Smooth muscle cell (in vitro differentiated cells): Measurements from ENCODE around the gene RAPSN. TPM values are rescaled to one million over a fixed set of nuclear protein-coding genes. Genes with fewer than 3 reads are reported as not detected.

Source experiments
- DNase-seq: peaks from one replicate; lab custom pipeline; 2025; ENCODE audit not compliant: unreplicated experiment; lab: John Stamatoyannopoulos, UW
- H2AFZ ChIP-seq: fragments of 200-600 bp; sonication (generic); 2 replicates; pipeline ENCODE4 v1.6.0; 2016; ENCODE audit warnings: antibody characterized with exemption, low read depth, mild to moderate bottlenecking
- H3F3A ChIP-seq: fragments of 200-600 bp; sonication (generic); 2 replicates; pipeline ENCODE4 v1.6.0; 2017; ENCODE audit warnings: antibody characterized with exemption, low read depth
- H3K27ac ChIP-seq: fragments of 200-600 bp; sonication (generic); 2 replicates; pipeline ENCODE4 v1.5.1; 2016; ENCODE audit warnings: low read depth, mild to moderate bottlenecking
- H3K27me3 ChIP-seq: fragments of 200-600 bp; sonication (generic); 2 replicates; pipeline ENCODE4 v1.6.1; 2016; ENCODE audit warnings: low read depth, mild to moderate bottlenecking
- H3K36me3 ChIP-seq: fragments of 200-600 bp; sonication (generic); 2 replicates; pipeline ENCODE4 v1.5.1; 2016; ENCODE audit warnings: low read depth
- H3K4me1 ChIP-seq: fragments of 200-600 bp; sonication (generic); 2 replicates; pipeline ENCODE4 v1.5.1; 2016; ENCODE audit warnings: low read depth
- H3K4me2 ChIP-seq: fragments of 200-600 bp; sonication (generic); 2 replicates; pipeline ENCODE4 v1.6.0; 2016; ENCODE audit warnings: mild to moderate bottlenecking
- H3K4me3 ChIP-seq: fragments of 200-600 bp; sonication (generic); 2 replicates; pipeline ENCODE4 v1.5.1; 2016; ENCODE audit warnings: mild to moderate bottlenecking
- H3K79me2 ChIP-seq: fragments of 200-600 bp; sonication (generic); 2 replicates; pipeline ENCODE4 v1.6.0; 2016; ENCODE audit warnings: low read depth, mild to moderate bottlenecking
- H3K9ac ChIP-seq: fragments of 200-600 bp; sonication (generic); 2 replicates; pipeline ENCODE4 v1.6.0; 2016; ENCODE audit warnings: low read depth
- H3K9me3 ChIP-seq: fragments of 200-600 bp; sonication (generic); replicated peaks from 2 replicates; pipeline ENCODE4 v1.5.1; 2016; ENCODE audit warnings: low read depth
- H4K20me1 ChIP-seq: fragments of 200-600 bp; sonication (generic); 2 replicates; pipeline ENCODE4 v1.6.0; 2016; ENCODE audit warnings: low read depth
- WGBS: methylation state at CpG from one replicate; pipeline ENCODE4 v1.1.7; 2016; ENCODE audit warnings: low lambda C conversion rate; 5-methylcytosine and 5-hydroxymethylcytosine counted together
- polyA plus RNA-seq: library from polyadenylated mRNA; unstranded; fragments of >200 nt; fragmentation: Nextera tagmentation; extraction: Ambion mirVana; gene quantifications from 2 replicates; pipeline ENCODE4 v1.2.1, GENCODE V29; 2016
- total RNA-seq: library from RNA; depleted of rRNA; stranded (reverse); fragments of >200 nt; gene quantifications from 2 replicates; pipeline ENCODE4 v1.2.3, GENCODE V29; 2014
- TF ChIP-seq, protein P1 (sequence below): fragments of 200-600 bp; sonication (generic); IDR thresholded peaks from 2 replicates; pipeline ENCODE4 v1.5.1; 2017; ENCODE audit warnings: borderline replicate concordance, mild to moderate bottlenecking, antibody characterized with exemption; ENCODE audit not compliant: insufficient read depth, poor library complexity, severe bottlenecking

Gene RAPSN
- total and polyA plus RNA-seq, 2 experiments from 2014 or later: 0.41 TPM; not detected in 1

DNA sequence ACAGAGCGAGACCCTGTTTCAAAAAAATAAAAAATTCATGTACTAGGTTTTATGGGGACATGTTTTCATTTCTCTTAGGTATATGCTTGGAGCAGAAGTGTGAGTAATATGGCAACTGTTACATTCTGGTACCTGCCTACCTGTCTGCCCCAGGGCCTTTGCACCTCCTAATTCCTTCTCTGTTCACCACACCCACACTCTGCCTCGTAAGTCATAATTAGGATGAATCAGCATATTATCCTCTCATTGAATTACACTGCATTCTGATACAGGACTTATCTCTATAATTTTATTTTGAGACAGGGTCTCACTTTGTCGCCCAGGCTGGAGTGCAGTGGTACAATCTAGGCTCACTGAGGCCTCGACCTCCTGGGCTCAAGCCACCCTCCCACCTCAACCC, 3.1 kb upstream of the RAPSN start:
- H3F3A ChIP-seq: no peaks in the 10 kb centered on the region

DNA sequence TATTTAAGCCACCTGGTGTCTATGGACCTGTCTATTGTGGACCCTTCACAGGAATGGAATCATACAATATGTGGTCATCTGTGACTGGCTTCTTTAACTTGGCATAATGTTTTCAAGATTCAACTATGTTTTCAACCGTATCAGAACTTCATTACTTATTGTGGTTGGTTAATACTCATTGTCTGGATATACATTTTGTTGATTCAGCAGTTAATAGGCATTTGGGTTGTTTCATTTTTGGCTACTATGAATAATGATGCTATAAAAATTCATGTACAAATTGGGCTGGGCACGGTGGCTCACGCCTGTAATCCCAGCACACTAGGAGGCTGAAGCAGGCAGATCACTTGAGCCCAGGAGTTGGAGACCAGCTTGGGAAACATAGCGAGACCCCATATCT, 2.5 kb upstream of the RAPSN start:
- no peak overlapping the region for H2AFZ ChIP-seq
- H3K79me2 ChIP-seq: no peaks in the 10 kb centered on the region
- H3K36me3 ChIP-seq: no peaks in the 10 kb centered on the region
- H3K4me1 ChIP-seq: no peaks in the 10 kb centered on the region
- H3F3A ChIP-seq: no peaks in the 10 kb centered on the region
- DNase-seq: no peak
- H3K4me2 ChIP-seq: no peak overlapping the region
- no peaks in the 10 kb centered on the region for H3K27me3 ChIP-seq
- no peaks in the 10 kb centered on the region for H3K9me3 ChIP-seq
- no peak overlapping the region for H3K27ac ChIP-seq
- 98% methylated on average over 4 of the region's 4 CpGs for WGBS
- no peak overlapping the region for H3K9ac ChIP-seq
- H3K4me3 ChIP-seq: no peak overlapping the region
- no peaks in the 10 kb centered on the region for H4K20me1 ChIP-seq
- TF ChIP-seq, protein P1, sequence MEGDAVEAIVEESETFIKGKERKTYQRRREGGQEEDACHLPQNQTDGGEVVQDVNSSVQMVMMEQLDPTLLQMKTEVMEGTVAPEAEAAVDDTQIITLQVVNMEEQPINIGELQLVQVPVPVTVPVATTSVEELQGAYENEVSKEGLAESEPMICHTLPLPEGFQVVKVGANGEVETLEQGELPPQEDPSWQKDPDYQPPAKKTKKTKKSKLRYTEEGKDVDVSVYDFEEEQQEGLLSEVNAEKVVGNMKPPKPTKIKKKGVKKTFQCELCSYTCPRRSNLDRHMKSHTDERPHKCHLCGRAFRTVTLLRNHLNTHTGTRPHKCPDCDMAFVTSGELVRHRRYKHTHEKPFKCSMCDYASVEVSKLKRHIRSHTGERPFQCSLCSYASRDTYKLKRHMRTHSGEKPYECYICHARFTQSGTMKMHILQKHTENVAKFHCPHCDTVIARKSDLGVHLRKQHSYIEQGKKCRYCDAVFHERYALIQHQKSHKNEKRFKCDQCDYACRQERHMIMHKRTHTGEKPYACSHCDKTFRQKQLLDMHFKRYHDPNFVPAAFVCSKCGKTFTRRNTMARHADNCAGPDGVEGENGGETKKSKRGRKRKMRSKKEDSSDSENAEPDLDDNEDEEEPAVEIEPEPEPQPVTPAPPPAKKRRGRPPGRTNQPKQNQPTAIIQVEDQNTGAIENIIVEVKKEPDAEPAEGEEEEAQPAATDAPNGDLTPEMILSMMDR: no peak

More for the DNA sequence above, 3.1 kb upstream of the RAPSN start:
- TF ChIP-seq, protein P1: no peak
- Histone ChIP-seq H3K4me1 (no peaks in the 10 kb centered on the region), H3K9ac (no peak overlapping the region), H3K27me3 (no peaks in the 10 kb centered on the region), H3K79me2 (no peaks in the 10 kb centered on the region), H2AFZ (no peak overlapping the region), H3K9me3 (no peaks in the 10 kb centered on the region), H4K20me1 (no peaks in the 10 kb centered on the region), H3K36me3 (no peaks in the 10 kb centered on the region), H3K27ac (no peak overlapping the region), H3K4me3 (no peak overlapping the region), H3K4me2 (no peak overlapping the region)
- WGBS: 95% methylated on average over 4 of the region's 4 CpGs
- DNase-seq: no peak

DNA sequence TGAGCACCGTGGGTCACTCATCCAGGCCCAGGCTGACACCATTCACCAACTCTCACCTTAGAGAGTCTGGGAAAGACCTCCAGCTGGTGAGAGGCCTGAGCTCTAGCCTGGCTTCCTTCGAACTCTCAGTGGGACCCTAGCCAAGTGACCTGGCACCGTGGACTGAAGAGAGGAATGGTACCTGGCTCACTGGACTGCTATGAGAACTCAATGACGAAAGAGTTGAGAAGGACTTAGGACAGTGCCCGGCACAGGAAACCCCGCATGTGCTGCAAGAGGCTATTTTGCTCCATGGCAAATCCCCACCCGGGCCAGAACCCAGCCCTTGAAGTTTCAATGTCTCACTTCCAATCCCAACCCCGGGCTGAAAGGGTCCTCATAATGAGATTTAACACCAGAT, 605 bp upstream of the RAPSN start:
- no peaks in the 10 kb centered on the region for H3K4me1 ChIP-seq
- H3K79me2 ChIP-seq: no peaks in the 10 kb centered on the region
- no peak overlapping the region for H3K9ac ChIP-seq
- no peaks in the 10 kb centered on the region for H3K36me3 ChIP-seq
- H3K4me3 ChIP-seq: no peak overlapping the region
- TF ChIP-seq, protein P1: no peak
- no peak for DNase-seq
- no peaks in the 10 kb centered on the region for H3K27me3 ChIP-seq
- no peaks in the 10 kb centered on the region for H3K9me3 ChIP-seq
- H2AFZ ChIP-seq: no peak overlapping the region
- WGBS: 92% methylated on average over 8 of the region's 8 CpGs
- no peak overlapping the region for H3K4me2 ChIP-seq
- H4K20me1 ChIP-seq: no peaks in the 10 kb centered on the region
- no peaks in the 10 kb centered on the region for H3F3A ChIP-seq
- H3K27ac ChIP-seq: no peak overlapping the region

DNA sequence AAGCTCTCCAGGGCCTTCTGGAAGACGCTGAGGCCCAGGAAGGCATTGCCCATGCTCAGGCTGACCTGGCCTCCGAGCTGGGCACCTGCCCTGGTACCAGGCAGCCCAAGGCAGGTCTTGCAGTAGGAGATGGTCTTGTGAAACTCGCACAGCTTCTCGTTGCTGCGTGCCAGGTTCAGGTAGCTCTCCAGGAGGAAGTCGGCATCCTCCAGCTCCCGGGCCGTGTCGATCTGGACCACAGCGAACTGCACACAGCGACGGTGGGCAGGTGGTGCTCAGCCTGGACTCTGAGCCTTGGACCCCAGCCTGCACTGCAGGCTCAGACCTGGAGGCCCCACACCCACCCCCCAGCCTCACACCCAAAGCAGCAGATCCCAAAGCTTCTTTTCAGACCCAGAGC, 1.0 kb downstream of the RAPSN start:
- Histone ChIP-seq H3K9me3 (no peaks in the 10 kb centered on the region), H3K27me3 (no peaks in the 10 kb centered on the region), H3K79me2 (no peaks in the 10 kb centered on the region), H2AFZ (no peak overlapping the region), H3K27ac (no peak overlapping the region), H4K20me1 (no peaks in the 10 kb centered on the region), H3K36me3 (no peaks in the 10 kb centered on the region), H3K9ac (no peak overlapping the region), H3K4me2 (no peak overlapping the region), H3K4me1 (no peaks in the 10 kb centered on the region), H3F3A (no peaks in the 10 kb centered on the region), H3K4me3 (no peak overlapping the region)
- WGBS: 94% methylated on average over 12 of the region's 12 CpGs
- no peak for DNase-seq
- TF ChIP-seq, protein P1: no peak
